Measurements from ENCODE around the gene FSCN2. TPM values are rescaled to one million over a fixed set of nuclear protein-coding genes. Genes with fewer than 3 reads are reported as not detected.
A peak's percentile ranks its signal among the peaks of the same experiment; 100 is the strongest.

FSCN2 gene
- total RNA-seq, 1 donor from 2014 or later, result 0.52 TPM

GRCh38 chr17:81546906-81547613 is 18.9 kb downstream of the FSCN2 start:
- Mint-ChIP-seq H3K36me3 (ENCODE audit: low read depth) (peaks cover 22% of the 10 kb centered on the region), H3K4me1 (ENCODE audit: low read depth) (peaks cover 24% of the 10 kb centered on the region), H3K27me3 (ENCODE audit: insufficient read depth) (no peaks in the 10 kb centered on the region), H3K9me3 (no peaks in the 10 kb centered on the region), H3K4me3 (no peak overlapping the region), H3K27ac (no peak overlapping the region)
- intact Hi-C loops (cut with micrococcal nuclease), result no loop called here
- DNase-seq (ENCODE audit: low spot score), result no peak

GRCh38 chr17:81547614-81547982 is 19.4 kb downstream of the FSCN2 start:
- intact Hi-C loops (cut with micrococcal nuclease), result no loop called here
- Mint-ChIP-seq H3K36me3 (ENCODE audit: low read depth) (peaks cover 22% of the 10 kb centered on the region), H3K4me3 (no peak overlapping the region), H3K9me3 (no peaks in the 10 kb centered on the region), H3K27ac (no peak overlapping the region), H3K4me1 (ENCODE audit: low read depth) (peaks cover 24% of the 10 kb centered on the region), H3K27me3 (ENCODE audit: insufficient read depth) (no peaks in the 10 kb centered on the region)
- no peak for DNase-seq (ENCODE audit: low spot score)

GRCh38 chr17:81549031-81549557 is 20.9 kb downstream of the FSCN2 start:
- no peak for DNase-seq (ENCODE audit: low spot score)
- peaks cover 21% of the 10 kb centered on the region for H3K36me3 Mint-ChIP-seq (ENCODE audit: low read depth)
- no peaks in the 10 kb centered on the region for H3K9me3 Mint-ChIP-seq
- intact Hi-C loops (cut with micrococcal nuclease), result no loop called here
- H3K4me3 Mint-ChIP-seq, result peak overlapping the region; percentile 89
- no peak overlapping the region for H3K27ac Mint-ChIP-seq
- peaks cover 36% of the 10 kb centered on the region for H3K4me1 Mint-ChIP-seq (ENCODE audit: low read depth)
- no peaks in the 10 kb centered on the region for H3K27me3 Mint-ChIP-seq (ENCODE audit: insufficient read depth)

- Mint-ChIP-seq H3K4me3 (peak overlapping the region; percentile 89), H3K9me3 (no peaks in the 10 kb centered on the region), H3K27ac (no peak overlapping the region), H3K27me3 (ENCODE audit: insufficient read depth) (no peaks in the 10 kb centered on the region), H3K36me3 (ENCODE audit: low read depth) (peaks cover 25% of the 10 kb centered on the region), H3K4me1 (ENCODE audit: low read depth) (peaks cover 41% of the 10 kb centered on the region)
- intact Hi-C loops (cut with micrococcal nuclease), result loop anchor here (10.0 kb wide), 1 partner anchor 315 kb away; the partner anchor contains the start of gene P4HB
- no peak for DNase-seq (ENCODE audit: low spot score)
Measured at GRCh38 chr17:81549826-81550225, 21.6 kb downstream of the FSCN2 start.

GRCh38 chr17:81550285-81550684 is 22.1 kb downstream of the FSCN2 start:
- Mint-ChIP-seq H3K4me3 (peak overlapping the region; percentile 89), H3K36me3 (ENCODE audit: low read depth) (peaks cover 25% of the 10 kb centered on the region), H3K27me3 (ENCODE audit: insufficient read depth) (no peaks in the 10 kb centered on the region), H3K27ac (no peak overlapping the region), H3K4me1 (ENCODE audit: low read depth) (peaks cover 41% of the 10 kb centered on the region), H3K9me3 (no peaks in the 10 kb centered on the region)
- no peak for DNase-seq (ENCODE audit: low spot score)
- intact Hi-C loops (cut with micrococcal nuclease), result loop anchor here (10.0 kb wide), 1 partner anchor 315 kb away; the partner anchor contains the start of gene P4HB

- DNase-seq (ENCODE audit: low spot score), result no peak
- intact Hi-C loops (cut with micrococcal nuclease), result loop anchor here (10.0 kb wide), 1 partner anchor 314 kb away; the partner anchor contains the start of gene P4HB
- H3K4me1 Mint-ChIP-seq (ENCODE audit: low read depth), result peaks cover 41% of the 10 kb centered on the region
- peaks cover 25% of the 10 kb centered on the region for H3K36me3 Mint-ChIP-seq (ENCODE audit: low read depth)
- H3K4me3 Mint-ChIP-seq, result peak overlapping the region; percentile 89
- no peaks in the 10 kb centered on the region for H3K27me3 Mint-ChIP-seq (ENCODE audit: insufficient read depth)
- no peak overlapping the region for H3K27ac Mint-ChIP-seq
- H3K9me3 Mint-ChIP-seq, result no peaks in the 10 kb centered on the region
Measured at GRCh38 chr17:81550830-81551457, 22.8 kb downstream of the FSCN2 start.

- no peaks in the 10 kb centered on the region for H3K9me3 Mint-ChIP-seq
- peak overlapping the region; percentile 89 for H3K4me3 Mint-ChIP-seq
- peak; percentile 7 for DNase-seq (ENCODE audit: low spot score)
- H3K27me3 Mint-ChIP-seq (ENCODE audit: insufficient read depth), result no peaks in the 10 kb centered on the region
- H3K27ac Mint-ChIP-seq, result peak overlapping the region; percentile 79
- peaks cover 41% of the 10 kb centered on the region for H3K4me1 Mint-ChIP-seq (ENCODE audit: low read depth)
- intact Hi-C loops (cut with micrococcal nuclease), result loop anchor here (1.0 to 10.0 kb wide), 5 partner anchors 63 to 313 kb away; partner anchors contain the start of genes MRPL12, NPLOC4, P4HB and SLC38A10
- peaks cover 19% of the 10 kb centered on the region for H3K36me3 Mint-ChIP-seq (ENCODE audit: low read depth)
Measured at GRCh38 chr17:81551458-81552243, 23.5 kb downstream of the FSCN2 start.

GRCh38 chr17:81552244-81553017 is 24.3 kb downstream of the FSCN2 start, which contains the start of gene FAAP100:
FAAP100 (minus strand) TSS chr17:81552353; CDS start chr17:81552330, 23 bp downstream.
- intact Hi-C loops (cut with micrococcal nuclease), result loop anchor here (1.0 to 10.0 kb wide), 9 partner anchors 38 to 433 kb away; partner anchors contain the start of genes ARL16, MRPL12, NPLOC4 and P4HB
- Mint-ChIP-seq H3K4me1 (ENCODE audit: low read depth) (peaks cover 41% of the 10 kb centered on the region), H3K4me3 (peak within 1 kb of the TSS; percentile 92), H3K9me3 (no peaks in the 10 kb centered on the region), H3K27me3 (ENCODE audit: insufficient read depth) (no peaks in the 10 kb centered on the region), H3K27ac (peak within 1 kb of the TSS; percentile 91), H3K36me3 (ENCODE audit: low read depth) (peaks cover 23% of the 10 kb centered on the region)
- peak; percentile 83 for DNase-seq (ENCODE audit: low spot score)

- H3K4me3 Mint-ChIP-seq, result peak overlapping the region; percentile 92
- peaks cover 41% of the 10 kb centered on the region for H3K4me1 Mint-ChIP-seq (ENCODE audit: low read depth)
- DNase-seq (ENCODE audit: low spot score), result peak; percentile 67
- no peaks in the 10 kb centered on the region for H3K9me3 Mint-ChIP-seq
- peak overlapping the region; percentile 91 for H3K27ac Mint-ChIP-seq
- peaks cover 26% of the 10 kb centered on the region for H3K36me3 Mint-ChIP-seq (ENCODE audit: low read depth)
- intact Hi-C loops (cut with micrococcal nuclease), result loop anchor here (1.0 to 10.0 kb wide), 8 partner anchors 39 to 434 kb away; partner anchors contain the start of genes ARL16, MRPL12, NPLOC4 and P4HB
- no peaks in the 10 kb centered on the region for H3K27me3 Mint-ChIP-seq (ENCODE audit: insufficient read depth)
Measured at GRCh38 chr17:81553018-81553615, 24.9 kb downstream of the FSCN2 start.

GRCh38 chr17:81553616-81554181 is 25.5 kb downstream of the FSCN2 start:
- no peaks in the 10 kb centered on the region for H3K9me3 Mint-ChIP-seq
- H3K4me1 Mint-ChIP-seq (ENCODE audit: low read depth), result peaks cover 41% of the 10 kb centered on the region
- intact Hi-C loops (cut with micrococcal nuclease), result loop anchor here (1.0 to 10.0 kb wide), 8 partner anchors 39 to 434 kb away; partner anchors contain the start of genes ARL16, MRPL12, NPLOC4 and P4HB
- H3K4me3 Mint-ChIP-seq, result peak overlapping the region; percentile 92
- no peaks in the 10 kb centered on the region for H3K27me3 Mint-ChIP-seq (ENCODE audit: insufficient read depth)
- no peak for DNase-seq (ENCODE audit: low spot score)
- peak overlapping the region; percentile 91 for H3K27ac Mint-ChIP-seq
- peaks cover 31% of the 10 kb centered on the region for H3K36me3 Mint-ChIP-seq (ENCODE audit: low read depth)

- Mint-ChIP-seq H3K27ac (no peak overlapping the region), H3K4me1 (ENCODE audit: low read depth) (peaks cover 20% of the 10 kb centered on the region), H3K9me3 (no peaks in the 10 kb centered on the region), H3K36me3 (ENCODE audit: low read depth) (peaks cover 23% of the 10 kb centered on the region), H3K27me3 (ENCODE audit: insufficient read depth) (no peaks in the 10 kb centered on the region), H3K4me3 (no peak overlapping the region)
- intact Hi-C loops (cut with micrococcal nuclease), result loop anchor here (10.0 kb wide), 1 partner anchor 309 kb away; the partner anchor contains the start of gene P4HB
- no peak for DNase-seq (ENCODE audit: low spot score)
Measured at GRCh38 chr17:81556175-81556691, 28.1 kb downstream of the FSCN2 start.
